CD4-positive, alpha-beta T cell treated with Interleukin-6 at 100 ng/mL for 8 hours (primary cell): ENCODE data around the gene TLCD2.
A peak's percentile ranks its signal among the peaks of the same experiment; 100 is the strongest.
"Not testable (repeated sequence)": the region's sequence is repeated elsewhere in the genome, so short reads cannot be mapped to it uniquely, and the experiment has no call there.

Source experiments
- DNase-seq: peaks from one replicate; pipeline ENCODE4 v3.0.0-alpha.2; 2020; ENCODE audit warnings: mixed read lengths, low spot score

Gene TLCD2

GRCh38 chr17:1716076-1716911 lies 6.1 kb upstream of the TLCD2 start:
- peak; percentile 100 for DNase-seq

DNA sequence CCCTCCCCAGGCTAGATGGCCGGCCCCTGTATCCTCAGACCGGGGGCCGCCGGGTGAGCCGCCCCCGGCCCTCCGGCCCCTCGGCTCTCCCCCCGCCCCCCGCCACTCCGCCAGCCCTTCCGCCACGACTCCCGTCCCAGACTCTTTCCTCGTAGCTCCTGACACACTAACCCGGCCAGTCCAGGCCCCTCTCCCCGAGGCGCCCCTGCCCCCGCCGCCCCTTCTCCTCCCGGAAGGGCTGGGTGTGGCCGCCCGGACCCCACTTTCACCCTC lies 5.6 kb upstream of the TLCD2 start:
- DNase-seq = no peak

DNA sequence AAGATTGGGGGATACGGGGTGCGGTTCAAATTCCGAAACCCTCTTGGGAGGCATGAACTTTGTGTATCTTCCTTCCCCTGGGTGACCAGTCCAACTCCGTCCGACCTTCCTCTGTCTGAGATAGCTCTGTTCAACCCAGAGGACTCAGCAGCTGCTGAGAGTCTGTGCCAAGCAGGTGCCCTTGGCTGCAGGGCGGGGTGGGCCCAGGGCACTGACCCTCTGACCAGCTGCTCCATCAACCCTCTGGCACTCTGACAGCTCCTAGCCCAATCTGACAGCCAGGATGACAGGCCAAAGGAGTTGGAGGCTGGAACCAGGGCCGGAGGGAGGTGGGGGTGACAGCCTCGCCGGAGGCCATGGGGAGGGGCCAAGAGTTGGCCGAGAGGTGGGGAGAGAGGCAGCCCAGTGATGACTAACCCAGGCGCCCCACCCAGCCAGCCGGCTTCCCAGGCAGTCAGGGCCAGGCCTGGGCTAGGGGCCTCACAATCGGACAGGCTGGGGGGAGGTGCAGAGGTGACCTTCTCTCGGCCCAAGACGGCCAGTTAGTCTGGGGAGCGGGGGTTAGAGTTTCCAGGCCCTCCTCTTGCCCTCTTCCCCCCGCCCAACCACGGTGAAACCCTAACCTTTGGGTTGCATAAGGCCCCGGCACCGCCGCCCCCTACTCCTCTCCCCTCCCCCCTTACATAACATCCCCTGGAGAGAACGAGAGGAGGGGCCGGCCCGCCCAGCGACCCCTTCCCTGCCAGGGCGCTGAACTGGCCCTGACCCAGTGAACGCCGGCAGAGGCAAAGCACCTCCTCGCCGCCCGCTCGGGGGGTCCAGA lies 5.0 kb upstream of the TLCD2 start:
- DNase-seq = peak; percentile 40

GRCh38 chr17:1714427-1714979 lies 4.3 kb upstream of the TLCD2 start:
- no peak for DNase-seq

DNA sequence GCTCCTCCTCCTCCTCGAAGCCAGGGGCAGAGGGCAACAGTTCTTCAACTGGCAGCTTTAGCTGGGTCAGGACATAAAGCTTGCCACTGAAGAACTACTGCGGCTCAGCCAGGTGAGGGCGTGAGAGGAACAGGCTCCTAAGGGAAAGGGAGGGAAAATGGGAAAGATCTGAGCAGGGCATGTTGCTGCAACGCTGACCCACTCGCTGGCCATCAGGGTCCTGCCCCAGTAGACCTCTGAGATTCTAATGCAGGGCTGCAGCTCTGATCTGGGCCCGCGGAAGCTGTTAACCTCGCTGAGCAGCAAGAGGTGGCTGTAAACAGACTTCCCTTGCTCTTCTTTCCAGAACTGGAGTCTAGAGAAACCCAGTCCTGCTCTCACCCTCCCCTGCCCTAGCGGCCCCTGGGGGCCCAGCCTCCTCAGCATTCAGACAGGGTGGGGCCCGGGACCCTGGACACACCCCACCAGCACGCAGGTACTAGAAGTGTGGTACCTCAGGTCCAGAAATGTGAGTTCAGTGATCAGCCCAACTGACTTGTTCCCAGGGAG lies 3.8 kb upstream of the TLCD2 start:
- no peak for DNase-seq

- no peak for DNase-seq
Measured at GRCh38 chr17:1713160-1713877, 3.1 kb upstream of the TLCD2 start.

- no peak for DNase-seq
Measured at GRCh38 chr17:1712271-1712670, 2.1 kb upstream of the TLCD2 start.

- no peak for DNase-seq
Measured at GRCh38 chr17:1711804-1712203, 1.6 kb upstream of the TLCD2 start.

DNA sequence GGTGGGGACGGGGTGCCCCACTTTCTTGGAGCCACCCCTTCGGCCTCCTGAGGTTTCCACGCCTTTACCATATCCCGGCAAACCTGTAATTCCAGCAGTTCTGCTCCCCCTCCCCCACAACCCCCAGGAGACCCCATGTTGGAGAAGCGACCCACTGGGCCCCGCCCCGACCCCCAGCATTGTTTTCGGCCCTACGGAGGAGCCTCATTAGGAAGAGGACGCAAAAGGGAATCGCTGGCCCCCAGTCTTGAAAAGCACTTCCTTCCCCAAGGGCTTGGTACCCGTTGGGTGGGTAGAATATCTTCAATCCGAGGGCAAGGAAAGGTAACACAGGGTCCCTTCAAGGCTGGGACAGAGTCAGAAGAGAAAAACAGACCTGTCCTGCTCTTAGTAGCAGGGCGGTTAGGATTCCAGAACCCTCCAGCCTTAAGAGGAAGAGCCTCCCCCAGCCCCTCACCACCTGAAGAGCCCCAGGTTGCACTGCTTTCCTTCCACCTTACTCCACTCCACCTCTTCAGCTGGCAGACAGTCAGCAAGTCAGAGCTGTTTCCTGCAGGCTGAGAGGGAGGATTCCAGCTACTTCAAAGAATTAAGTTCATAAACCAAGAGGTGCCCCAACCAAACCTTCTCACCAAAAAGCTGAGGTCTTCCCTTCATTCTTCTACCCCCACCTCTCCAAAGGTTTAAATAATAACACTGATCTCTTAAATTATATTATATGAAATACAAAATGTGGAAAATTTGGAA lies 803 bp upstream of the TLCD2 start:
- DNase-seq = no peak

DNA sequence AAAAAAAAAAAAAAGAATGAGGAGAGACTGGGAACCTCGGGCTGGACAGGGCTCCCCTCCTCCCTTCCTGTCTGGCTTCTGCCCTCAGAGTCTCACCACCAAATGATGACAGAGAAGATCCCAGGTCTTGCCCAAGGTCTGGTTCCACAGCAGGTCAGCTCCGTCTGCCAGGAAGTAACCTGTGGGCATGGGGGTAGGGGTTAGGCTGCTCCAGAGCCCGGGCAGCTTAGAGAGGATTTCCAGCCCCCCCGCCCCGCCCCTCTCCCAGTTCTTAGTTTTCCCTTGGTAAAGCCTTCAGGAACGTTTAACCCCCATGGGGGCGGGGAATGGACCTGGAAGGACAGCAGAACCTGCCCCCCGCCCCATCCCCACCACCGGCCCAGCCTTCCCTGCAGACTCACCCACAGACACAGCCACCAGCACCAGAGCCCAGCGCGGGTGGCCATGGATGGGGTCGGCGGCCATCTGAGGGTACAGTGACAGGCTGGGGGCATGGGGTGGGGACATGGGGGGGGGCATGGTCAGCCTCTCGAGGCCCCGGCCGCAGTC lies 700 bp downstream of the TLCD2 start:
- DNase-seq = no peak

GRCh38 chr17:1708791-1709346 lies 1.3 kb downstream of the TLCD2 start:
- not testable (repeated sequence) for DNase-seq

DNA sequence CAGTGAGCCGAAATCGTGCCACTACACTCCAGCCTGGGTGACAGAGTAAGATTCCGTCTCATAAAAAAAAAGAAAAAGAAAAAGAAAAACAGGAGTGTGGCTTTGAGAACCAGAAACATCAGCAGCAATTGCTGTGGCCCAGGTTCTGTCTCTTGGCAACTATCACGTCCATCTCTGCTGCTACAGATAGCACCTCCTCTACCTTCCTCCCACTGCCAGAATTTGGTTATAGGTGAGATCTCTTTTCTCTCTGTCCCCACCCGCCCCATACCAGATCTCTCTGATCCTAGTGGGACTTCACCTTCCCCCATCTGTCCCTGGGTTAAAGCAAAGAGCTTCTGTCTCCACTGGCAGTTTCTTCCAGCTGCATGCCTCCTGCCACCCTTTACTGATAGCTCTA lies 3.1 kb downstream of the TLCD2 start:
- DNase-seq = peak; percentile 44

DNA sequence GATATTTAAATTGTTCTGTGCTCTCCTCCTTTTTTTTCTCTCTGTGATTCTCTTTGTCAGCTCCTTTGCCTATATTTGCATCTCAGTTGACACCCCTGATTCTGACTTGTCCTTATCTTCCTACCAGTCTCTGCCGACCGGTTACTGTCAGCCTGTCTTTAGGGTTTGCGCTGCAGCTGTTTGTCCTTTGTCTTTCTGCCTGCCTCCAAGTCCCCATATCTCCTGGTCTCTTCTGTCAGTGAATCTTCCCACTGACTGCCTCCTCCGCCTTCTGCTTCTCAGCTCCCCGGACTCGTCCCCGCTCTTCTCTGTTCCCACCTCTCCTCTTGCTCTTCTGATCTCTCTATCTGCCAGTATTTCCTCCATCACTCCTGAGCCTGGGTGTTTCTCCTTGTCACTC lies 5.2 kb downstream of the TLCD2 start:
- DNase-seq = no peak

DNA sequence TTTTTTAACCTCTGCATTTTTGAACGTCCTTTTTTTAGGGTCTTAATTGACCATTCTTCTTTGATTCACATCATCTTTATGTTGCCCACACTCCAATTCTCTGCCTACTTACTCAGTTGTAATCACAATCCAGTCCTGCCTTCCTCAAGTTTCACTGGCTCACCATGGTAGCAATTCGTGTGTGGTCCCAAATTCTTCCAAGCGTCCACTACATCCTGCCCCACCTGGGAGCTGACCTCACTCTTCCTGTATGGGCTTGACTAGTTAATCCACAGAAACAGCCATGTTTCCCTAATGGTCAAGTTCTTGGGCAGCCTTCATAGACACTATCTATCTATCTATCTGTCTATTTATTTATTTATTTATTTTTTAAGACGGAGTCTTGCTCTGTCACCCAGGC lies 7.1 kb downstream of the TLCD2 start:
- no peak for DNase-seq

- DNase-seq = not testable (repeated sequence)
Measured at GRCh38 chr17:1699891-1700290, 10.3 kb downstream of the TLCD2 start.

DNA sequence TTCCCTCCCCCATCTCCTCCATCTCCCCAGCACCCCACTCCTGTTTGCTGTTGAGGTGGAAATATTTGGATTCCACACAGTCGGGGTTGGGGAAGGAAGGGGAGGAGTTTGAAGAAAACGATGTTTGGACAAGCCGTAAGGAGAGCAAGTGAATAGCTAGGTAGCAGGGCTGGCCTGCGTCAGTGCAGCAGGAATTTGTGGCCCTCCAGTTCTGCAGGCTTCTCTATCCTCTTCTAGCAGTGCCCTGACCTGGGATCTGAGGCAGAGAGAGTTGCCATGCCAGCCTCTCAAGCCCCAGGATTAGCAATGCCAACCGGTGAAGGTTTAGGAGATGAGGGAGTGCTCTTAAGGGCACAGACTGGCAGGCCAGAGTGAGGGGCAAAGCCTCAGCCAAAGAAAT lies 12.5 kb downstream of the TLCD2 start:
- DNase-seq = no peak

DNA sequence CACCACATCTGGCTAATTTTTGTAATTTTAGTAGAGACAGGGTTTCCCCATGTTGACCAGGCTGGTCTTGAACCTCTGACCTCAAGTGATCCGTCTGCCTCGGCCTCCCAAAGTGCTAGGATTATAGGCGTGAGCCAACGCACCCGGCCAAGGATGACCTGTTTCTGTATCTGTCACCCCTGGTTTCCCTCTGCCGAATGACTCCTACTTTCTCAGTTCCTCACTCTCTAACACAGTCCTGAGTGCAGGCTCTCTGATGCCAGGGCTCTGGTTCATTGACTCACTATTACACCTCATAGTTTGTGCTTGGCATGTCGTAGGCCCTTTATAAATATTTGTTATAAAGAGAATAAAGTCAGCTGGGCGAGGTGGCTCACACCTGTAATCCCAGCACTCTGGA lies 14.8 kb downstream of the TLCD2 start:
- no peak for DNase-seq

DNA sequence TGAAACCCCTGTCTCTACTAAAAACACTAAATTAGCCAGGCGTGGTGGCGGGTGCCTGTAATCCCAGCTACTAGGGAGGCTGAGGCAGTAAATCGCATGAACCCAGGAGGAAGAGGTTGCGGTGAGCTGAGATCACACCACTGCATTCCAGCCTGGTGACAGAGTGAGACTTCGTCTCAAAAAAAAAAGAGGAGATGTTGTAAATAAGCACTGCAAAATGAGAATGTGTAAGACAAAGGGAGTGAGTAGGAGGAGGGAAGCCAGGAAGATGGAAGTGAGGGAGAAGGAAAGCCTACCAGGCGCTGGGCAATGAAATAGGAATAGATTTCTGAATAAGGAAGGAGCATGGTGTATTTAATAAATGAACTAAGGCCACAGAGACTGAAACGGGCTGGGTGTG lies 16.8 kb downstream of the TLCD2 start:
- DNase-seq = no peak

DNA sequence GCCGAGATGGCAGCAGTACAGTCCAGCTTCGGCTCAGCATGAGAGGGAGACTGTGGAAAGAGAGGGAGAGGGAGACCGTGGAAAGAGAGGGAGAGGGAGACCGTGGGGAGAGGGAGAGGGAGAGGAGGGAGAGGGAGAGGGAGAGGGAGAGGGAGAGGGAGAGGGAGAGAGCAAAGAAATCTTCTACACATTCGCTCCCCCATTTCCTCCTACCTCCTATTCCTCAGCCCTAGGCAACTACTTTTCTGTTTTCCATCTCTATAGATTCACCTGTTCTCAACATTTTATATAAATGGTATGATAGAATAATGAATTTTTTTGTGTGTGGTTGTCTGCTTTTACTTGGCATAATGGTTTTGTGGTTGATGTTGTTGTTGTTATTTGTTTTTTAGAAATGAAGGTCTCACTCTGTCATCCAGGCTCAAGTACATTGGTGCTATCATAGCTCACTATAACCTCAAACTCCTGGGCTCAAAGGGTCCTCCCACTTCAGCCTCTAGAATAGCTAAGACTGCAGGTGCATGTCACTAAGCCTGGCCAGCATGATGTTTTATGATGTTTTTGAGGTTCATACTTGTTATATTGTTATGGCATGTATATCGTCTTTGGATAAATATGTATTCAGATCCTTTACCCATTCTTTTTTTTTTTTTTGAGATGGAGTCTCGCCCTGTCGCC lies 19.5 kb downstream of the TLCD2 start:
- no peak for DNase-seq

GRCh38 chr17:1688405-1688804 lies 21.8 kb downstream of the TLCD2 start:
- not testable (repeated sequence) for DNase-seq
